ENCODE measurements around the gene RACK1.
"Not testable (repeated sequence)": the region's sequence is repeated elsewhere in the genome, so short reads cannot be mapped to it uniquely, and the experiment has no call there.

The RACK1 gene

DNA sequence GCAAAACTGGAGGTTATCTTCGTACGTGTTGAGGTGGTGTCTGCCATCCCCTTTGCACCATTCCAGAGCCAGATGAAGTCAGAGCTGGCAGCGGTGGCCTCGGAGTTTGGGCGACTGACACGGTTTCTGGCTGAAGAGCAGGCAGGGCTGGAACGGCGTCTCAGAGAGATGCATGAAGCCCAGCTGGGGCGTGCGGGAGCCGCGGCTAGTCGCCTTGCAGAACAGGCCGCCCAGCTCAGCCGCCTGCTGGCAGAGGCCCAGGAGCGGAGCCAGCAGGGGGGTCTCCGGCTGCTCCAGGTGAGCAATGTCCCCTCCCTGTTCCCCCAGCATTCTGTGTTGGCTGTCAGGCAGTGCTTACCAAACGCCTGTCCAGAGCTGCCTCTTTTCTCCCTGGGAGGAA is 11.1 kb downstream of the RACK1 start:
- FAIRE-seq: no peak

DNA sequence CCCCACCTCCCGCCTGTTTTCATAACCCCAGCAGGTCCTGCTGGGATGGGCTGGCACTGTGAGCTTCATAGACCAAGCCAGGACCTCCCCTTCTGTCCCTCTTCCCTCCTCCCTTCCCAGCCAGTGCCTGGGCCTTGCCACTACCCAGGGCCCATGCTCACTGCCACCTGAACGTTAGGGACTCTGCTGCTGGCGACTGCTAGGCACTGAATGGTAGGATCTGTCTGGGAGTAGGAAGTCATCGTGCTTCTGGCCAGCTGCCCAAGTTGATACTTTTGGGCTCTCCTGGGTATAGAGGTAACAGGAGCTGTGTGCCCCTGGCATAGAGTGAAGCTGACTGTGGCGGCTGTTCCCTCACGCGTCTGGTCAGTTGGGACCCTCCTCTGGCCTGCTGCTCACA is 12.3 kb downstream of the RACK1 start:
- no peak for FAIRE-seq

DNA sequence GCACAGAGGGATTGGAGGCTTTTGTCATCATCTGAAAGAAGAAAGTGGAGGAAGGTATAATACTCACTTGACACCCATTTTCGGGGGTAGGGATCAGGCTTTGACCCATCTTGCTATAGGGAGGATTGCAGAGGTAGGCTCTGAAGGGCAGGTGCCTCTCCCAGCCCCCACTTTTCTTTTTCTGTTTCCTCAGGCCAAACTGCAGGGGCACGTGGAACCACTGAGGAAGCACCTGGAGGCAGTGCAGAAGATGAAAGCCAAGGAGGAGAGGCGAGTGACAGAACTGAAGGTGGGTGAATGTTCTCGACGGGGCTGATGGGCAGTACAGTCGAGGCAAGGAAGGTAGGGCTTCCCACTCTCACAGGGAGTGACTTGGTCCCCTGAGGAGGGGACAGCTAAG is 13.2 kb downstream of the RACK1 start:
- no peak for FAIRE-seq

DNA sequence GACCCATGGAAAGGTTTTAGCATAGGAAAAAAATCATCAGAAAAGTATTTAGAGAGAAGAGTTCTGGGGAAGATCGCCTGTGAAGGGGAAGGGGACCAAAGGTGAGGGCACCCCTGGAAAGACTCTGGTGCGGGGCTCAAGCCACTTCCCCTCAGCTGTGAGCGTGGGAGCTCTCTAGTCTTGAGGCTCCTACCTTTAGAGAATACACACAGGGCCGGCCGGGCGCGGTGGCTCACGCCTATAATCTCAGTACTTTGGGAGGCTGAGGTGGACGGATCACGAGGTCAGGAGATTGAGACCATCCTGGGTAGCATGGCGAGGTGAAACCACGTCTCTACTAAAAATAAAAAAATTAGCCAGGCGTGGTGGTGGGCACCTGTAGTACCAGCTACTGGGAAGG is 13.7 kb downstream of the RACK1 start:
- FAIRE-seq: no peak

DNA sequence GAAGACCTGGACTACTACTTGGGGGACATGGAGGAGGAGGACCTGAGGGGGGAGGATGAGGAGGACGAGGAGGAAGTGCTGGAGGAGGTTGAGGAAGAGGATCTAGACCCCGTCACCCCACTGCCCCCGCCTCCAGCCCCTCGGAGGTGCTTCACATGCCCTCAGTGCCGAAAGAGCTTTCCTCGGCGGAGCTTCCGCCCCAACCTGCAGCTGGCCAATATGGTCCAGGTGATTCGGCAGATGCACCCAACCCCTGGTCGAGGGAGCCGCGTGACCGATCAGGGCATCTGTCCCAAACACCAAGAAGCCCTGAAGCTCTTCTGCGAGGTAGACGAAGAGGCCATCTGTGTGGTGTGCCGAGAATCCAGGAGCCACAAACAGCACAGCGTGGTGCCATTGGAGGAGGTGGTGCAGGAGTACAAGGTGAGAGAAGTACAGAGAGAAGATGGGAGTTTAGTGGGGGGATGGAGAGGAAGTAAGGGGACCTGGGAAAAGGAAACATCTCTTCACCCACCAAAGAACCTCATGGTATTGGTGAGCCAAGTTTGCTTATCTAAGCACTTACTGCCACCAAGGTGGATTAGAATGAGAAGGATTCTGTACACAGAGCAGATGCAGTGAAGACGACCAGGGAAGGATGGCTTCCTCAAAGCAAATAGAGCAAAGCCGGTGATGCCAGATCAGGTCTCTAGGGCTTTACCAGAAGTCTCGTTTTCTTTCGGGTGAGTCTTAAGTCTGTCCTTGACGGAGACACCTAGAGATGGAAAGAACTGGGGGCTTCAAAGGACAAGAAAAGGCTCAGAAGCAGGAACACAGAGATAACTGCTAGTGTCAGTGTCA is 19.1 kb downstream of the RACK1 start:
- no peak for FAIRE-seq

DNA sequence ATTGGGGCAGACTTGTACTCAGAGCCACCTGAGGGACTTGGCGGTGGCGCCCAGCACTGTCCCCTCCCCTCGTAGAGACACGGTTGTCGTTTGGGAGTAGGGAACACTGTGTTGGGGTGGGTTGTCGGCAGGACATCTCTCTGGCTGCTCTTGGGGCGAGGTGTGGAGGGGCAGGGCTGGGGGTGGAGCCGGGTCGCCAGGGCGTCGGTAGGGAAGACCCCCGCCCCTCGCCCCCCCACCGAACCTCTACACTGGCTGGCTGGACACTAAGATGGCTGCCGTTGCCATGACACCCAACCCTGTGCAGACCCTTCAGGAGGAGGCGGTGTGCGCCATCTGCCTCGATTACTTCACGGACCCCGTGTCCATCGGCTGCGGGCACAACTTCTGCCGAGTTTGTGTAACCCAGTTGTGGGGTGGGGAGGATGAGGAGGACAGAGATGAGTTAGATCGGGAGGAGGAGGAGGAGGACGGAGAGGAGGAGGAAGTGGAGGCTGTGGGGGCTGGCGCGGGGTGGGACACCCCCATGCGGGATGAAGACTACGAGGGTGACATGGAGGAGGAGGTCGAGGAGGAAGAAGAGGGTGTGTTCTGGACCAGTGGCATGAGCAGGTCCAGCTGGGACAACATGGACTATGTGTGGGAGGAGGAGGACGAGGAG is 19.8 kb downstream of the RACK1 start:
- FAIRE-seq: no peak

DNA sequence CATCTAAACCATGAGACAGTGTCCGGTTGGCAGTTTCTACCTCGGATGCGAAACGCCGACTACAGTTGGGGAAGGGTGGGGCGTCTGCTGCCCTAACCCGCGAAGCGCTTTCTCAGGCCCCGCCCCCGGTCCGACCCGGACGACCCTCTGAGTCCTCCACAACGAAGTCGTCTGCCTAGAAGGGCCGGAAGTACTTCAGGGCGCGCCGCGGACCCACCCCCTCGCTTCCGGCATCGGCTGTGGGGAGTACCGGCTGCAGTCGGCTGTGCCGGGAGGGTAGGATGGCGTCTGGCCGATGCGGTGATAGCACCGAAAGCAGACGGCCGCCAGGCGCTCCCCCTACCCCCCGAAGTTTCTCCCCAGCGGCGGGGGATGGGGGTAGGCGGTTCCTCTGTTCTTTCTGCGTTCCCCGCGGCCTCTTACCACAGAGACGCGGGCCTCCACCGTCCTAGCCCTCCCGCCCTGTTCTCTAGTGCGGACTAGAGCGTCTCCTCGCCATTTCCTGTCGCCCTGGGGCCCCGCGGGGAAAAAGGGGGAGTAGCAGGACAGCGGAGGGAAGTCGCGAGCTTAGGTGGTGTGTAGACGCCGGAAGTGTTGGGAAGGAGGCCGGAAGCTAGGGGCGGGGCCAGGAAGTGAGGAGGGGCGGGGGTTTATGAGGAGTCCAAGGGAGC is 20.5 kb downstream of the RACK1 start, which contains the start of gene TRIM41:
TSS of gene TRIM41 (plus strand) at position 224 of the 671 bp plus-strand sequence. CDS start 719 bp downstream, outside the sequence.
- FAIRE-seq: peak; percentile 94

DNA sequence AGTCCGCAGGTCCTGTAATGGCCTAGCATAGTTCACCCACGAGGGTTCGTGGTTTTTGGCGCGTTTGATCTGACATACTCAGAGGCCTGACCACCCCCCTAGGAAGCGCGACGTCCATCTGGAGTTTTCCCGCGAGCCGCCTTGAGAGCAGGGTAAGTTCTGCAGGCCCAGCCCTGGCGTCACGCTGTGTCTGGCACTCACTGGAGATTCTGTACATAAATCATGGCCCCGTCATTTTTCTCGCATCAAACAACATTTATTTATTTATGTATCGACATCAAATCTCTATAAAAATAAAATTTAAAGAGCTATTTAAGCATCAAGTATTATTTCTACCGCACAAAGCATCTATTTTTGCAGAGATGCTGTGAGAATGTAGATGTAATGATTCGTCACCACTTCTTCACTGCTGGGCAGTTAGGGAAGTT is 21.1 kb downstream of the RACK1 start:
- FAIRE-seq: no peak

DNA sequence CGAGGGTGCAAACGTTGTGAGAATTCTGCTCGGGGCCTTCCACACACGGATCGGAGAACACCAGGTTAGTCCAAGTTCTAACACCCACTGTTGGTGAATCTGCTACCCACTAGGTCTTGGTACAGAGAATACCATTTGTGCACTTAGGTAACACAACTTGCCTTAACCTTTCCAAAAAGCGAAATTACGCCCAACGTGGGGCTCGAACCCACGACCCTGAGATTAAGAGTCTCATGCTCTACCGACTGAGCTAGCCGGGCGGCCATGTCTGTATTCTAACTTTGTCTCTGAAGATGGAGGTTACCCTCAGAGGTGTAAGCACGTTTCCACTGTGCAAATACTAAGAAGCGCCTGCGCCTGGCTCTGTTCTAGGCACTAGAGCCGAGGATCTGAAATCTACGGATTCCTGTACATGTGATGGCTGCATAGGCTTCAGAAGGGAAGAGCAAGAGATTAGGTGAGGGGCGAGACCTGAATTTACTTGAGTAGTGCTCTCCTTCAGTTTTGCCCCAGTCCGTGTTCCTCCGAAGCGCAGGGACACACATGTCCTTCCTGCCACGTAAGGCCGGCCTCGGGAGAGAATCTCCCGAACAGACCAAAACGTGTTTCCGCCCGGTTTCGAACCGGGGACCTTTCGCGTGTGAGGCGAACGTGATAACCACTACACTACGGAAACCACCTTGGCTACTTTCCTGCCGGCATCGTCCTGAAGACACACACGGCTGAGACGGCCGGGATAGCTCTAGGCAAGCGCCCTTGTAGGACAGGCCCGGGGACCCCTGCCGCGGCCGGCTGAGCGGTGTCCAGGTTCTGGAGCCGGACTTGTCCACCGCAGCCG is 21.7 kb downstream of the RACK1 start:
- FAIRE-seq: peak; percentile 96

DNA sequence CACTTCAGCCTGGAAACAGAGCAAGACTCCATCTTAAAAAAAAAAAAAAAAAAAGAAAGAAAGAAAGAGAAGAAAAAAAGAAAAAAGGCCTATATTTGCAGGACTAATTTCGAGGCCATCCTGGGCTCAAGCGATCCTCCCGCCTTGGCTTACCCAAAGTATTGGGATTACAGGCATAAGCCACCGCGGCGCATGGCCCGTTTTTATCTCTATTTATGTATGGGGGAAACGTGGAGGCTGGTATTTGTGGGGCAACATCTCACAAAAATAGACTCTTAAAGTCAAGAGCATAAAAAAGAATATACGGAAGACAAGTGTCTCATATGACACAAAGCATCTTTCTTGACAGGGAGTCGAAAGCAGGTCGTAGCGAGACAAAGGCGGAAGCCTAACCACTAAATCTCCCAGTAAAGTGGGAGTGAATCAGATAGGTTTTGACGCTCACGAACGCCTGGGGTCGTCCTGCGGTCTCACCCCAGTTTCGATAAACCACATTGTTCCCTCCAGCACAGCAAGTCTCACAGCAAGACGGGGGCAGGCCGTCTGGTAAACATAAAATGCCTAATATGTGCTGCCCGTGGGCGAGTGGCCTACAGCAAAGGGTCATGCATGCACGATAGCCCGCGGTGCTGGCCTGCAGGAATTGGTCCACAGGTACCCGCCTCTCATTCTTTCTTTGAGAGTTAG is 22.5 kb downstream of the RACK1 start:
- no peak for FAIRE-seq

DNA sequence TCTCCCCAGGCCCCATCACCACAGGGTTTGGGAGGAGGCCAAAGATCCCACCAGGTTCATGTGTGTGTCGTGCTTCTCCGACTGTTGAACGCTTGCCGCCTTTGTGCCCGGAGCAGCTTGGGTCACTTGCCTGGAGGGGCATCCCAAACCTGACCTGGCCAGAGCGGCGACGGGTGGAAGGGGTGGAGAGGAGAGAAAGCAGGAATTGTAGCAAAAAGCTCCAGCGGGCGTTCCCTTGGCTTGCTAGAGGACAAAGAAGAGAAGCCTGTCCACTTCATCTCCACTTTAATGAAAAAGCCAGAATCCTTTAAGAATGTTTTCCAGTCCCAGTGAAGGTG is 23.6 kb downstream of the RACK1 start:
- no peak for FAIRE-seq

DNA sequence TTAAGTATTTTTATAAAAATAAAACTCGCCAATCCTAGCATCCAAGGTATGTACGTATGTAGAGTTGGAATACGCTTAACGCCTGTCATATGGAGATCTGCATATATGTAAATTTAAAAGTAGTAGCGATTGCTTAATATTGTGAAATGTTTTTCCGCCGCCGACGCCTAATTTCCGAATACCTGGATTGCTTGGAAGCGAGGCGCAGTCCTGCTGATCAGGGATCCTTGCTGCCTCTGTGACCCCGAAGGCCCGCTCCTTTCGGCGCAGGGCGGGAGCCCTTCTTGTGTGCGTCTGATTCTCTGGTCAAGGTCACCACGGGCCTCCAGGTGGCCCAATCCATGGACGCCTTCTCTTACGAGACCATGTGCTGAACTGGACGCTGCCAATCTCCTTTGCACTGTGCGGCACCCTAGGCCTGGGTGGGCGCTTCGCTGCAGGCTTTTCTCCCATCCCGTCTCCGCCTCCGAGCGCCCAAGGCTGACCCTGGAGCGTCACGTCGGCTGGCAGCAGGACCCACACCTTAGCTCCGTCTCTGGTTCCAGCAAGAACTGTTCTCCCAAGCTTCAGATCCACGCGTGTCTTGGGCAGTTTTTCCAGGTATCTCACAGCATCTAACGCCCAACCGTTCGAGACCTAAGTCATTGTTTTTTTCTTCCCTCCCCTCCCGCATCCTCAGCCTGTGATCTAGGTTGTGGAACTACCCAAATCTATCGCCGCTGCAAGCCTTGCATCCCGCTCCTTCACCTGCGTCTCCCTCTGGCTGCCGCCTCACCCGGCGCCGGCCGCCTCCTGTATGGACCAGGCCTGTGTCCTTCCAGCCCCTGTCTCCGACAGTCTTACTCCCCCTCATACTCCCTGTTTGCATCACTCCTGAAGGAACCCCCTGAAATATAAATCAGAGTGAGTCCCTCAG is 24.2 kb downstream of the RACK1 start:
- no peak for FAIRE-seq

DNA sequence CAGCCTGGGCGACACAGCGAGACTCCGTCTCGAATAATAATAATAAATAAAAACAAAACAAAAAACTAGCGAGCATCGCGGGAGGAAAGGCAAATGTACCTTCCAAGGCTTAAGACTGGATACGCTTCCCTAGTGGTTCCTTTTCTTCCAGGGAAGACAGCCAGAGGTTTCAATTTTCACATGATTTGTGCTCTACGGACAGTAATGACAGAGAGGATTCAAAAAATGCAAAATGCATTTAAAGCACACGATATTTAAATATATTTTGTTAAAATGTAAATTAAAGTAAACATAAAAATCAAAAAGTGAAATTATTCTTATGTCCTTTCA is 24.9 kb downstream of the RACK1 start:
- no peak for FAIRE-seq

DNA sequence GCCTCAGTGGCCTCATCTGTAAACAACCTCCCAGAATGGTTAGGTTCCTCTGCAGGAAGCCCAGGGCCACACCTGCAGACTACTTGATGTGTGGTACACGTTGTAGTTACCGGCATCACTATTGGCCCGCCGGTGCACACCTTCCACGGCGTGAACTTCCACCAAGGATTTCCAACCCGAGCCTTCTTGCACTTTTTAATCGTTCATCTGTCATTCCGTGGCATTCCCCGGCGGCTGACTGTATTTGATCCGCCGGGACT is 26.0 kb downstream of the RACK1 start:
- no peak for FAIRE-seq

DNA sequence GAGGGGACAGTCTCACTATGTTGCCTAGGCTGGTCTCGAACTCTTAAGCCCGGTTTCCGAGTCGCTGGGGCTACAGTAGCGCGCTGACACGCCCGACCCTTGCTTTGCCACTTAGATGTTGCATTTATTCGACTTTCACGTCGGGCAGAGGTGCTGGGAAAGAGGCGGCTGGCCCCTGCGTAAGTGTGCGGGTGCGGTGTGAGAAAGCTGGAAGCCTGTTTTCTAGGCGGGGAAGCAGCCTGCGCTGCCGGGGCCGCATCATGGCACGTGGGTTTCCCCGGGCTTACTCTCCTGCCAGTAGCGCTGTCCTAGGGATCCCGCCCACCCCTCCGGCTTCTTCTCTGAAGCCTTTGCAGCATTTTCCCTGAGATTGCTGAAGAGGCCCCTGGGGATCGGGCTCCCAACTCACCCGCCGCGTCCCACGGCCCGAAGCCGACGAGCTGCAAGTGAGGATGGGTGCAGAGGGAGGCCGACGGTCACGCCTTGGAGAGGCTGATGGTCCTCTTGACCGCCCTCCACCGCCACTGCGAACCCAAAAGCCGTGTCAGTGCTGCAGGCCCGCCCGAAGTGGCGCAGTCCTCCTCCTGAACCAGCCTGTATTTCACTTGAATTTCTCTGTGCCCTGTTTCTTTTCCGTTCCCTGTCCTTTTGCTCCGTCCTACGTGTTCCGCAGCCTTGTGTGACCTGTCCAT is 26.4 kb downstream of the RACK1 start:
- no peak for FAIRE-seq

DNA sequence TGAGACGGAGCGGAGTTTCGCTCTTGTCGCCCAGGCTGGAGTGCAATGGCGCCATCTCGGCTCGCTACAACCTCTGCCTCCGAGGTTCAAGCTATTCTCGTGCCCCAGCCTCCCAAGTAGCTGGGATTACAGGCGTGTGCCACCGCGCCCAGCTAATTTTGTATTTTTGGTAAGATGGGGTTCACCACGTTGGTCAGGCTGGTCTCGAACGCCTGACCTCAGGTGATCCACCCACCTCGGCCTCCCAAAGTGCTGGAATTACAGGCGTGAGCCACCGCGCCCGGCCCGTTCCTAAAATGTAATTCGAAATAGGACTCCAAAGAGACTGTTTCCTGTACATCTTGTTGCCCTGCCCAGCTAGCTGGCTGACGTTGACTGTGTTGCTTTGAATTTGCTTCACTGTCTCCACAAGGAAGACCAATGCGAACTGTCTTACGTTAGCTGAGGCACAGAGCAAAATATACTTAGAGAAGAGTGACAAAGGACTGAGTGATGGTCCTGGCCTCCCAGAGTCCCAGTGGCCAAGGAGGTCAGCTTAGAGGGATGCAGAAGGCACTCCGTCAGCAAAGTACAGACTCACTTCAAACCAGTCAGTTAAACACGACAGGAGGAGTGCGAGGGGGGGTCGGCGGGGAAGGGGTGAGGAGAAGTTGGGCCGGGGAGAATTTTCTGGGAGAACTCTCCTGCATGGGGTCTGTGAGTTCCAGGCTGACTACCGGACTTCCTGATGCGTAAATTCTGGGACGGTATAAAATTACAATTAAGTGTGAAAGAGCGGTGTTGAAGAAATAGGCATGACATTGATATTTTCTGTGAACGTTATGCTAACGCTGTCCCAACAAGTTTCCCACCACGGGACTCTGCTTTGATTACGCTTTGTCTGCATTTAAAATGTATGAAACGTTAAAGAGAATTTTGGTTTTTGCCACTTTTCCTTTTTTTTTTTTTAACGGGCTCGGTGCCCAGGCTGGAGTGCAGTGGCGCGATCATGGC is 27.4 kb downstream of the RACK1 start:
- no peak for FAIRE-seq

DNA sequence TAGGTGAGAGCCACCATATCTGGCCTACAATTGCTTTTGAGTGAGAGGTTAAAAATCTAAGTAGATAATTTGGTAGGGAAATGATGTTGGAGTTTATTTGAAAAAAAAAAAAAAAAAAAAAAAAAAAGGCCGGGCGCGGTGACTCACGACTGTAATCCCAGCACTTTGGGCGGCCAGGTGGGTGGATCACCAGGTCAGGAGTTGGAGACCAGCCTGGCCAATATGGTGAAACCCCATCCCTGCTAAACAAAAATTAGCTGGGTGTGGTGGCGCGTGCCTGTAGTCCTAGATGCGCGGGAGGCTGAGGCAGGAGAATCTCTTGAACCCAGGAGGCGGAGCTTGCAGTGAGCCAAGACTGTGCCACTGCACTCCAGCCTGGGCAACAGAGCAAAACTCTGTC is 29.5 kb downstream of the RACK1 start:
- not testable (repeated sequence) for FAIRE-seq

DNA sequence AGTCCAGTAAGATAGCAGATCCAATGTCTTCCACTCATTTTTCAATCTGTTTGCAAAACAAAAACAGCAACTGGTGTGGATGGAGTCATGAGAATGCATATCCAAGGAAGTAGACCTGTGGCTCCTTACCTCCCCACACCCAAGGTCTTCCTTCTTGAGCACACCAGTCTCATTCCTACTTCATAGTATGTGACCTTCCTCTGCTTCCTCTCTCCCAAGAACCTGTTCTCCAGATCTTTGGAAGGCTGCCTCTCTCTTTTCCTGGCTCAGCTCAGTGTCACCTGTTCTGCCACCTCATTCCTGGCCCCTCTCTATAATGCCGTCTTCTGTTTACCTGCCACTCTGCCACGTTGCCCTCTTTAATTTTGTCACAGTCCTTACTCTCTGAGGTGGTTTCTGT is 30.8 kb downstream of the RACK1 start:
- FAIRE-seq: no peak

DNA sequence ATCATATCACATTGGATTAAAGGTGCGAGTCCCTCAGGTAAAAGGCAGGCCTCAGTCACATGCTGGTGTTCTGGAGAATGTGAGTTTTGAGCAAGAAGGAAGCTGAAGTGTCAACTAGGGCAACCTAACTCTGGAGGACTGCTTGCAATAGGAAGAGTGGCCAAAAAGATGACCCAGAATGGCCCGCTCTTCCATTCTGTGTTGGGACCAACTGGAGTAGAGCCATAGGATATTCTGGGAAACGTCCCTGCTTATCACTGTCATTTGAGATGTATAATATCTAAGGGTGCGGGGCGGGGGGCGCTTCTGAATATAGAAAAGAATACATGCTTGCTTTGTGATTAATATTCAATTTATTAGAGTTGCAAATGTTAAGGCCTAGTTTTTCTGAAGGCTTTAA is 31.6 kb downstream of the RACK1 start:
- no peak for FAIRE-seq

DNA sequence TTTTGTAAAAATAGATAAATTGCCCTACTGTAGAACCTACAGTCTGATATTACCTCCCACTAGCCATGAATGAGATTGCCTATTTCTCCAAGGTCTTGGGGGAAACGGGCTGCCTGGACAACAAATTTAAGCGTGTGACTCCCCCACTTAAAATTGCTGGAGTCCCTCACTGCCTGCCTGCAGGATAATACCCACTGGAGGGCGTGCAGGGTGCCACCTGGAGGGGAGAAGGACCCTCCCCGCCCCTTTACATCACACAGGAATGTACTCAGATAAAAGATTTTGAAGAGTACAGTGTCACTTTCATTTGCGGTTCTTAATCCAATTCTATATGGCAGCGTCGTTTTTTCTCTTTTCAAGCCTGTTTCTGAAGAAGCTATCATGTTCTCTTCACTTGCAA is 32.5 kb downstream of the RACK1 start:
- FAIRE-seq: no peak
